Stimulated activated CD4-positive, alpha-beta T cell treated with anti-CD3 and anti-CD28 coated beads, Interleukin-15, amount 100 ng/mL, for 24 hours (primary cell): ENCODE results near the gene CHMP1B.
"Not testable (repeated sequence)": the region's sequence is repeated elsewhere in the genome, so short reads cannot be mapped to it uniquely, and the experiment has no call there.

Source experiments
- DNase-seq: peaks from one replicate; pipeline ENCODE4 v3.0.0-alpha.2; 2020

CHMP1B gene

GRCh38 chr18:11842562-11842961, 8.7 kb upstream of the CHMP1B start:
- no peak for DNase-seq

- DNase-seq = no peak
Observed at GRCh38 chr18:11844436-11844835, 6.8 kb upstream of the CHMP1B start.

GRCh38 chr18:11845654-11846053, 5.6 kb upstream of the CHMP1B start:
- no peak for DNase-seq

DNA sequence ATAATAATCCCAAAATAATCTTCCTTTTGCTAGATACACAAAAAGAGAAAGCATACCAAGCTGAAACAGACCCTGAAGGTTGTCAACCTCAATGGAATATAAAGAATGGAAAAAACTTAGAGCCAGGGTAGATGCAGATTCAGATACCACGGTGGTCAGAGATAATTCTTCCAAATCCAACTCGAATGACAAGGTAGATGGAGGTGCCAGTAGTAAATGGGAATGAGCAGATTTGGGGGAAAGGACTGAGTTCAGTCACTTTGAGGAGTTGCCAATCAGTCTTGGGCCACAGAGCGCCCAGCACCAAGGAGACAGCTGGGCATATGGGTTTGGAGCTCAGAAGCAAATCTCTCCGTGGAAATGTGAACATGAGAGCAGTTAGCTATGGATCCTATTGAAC, 3.4 kb upstream of the CHMP1B start:
- DNase-seq = no peak

DNA sequence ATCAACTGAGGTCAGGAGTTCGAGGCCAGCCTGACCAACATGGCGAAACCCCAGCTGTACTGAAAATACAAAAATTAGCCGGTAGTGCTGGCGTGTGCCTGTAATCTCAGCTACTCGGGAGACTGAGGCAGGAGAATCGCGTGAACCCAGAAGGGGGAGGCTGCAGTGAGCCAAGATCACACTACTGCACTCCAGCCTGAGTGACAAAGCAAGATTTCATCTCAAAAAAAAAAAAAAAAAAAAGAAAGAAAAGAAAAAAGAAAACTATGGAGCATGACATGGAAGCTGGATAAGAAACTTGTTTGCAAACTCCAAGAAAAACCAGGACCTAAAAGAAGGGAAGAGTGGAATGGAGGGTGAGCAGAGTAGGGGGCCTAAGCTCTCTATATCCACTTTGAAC, 1.9 kb upstream of the CHMP1B start:
- no peak for DNase-seq

GRCh38 chr18:11849841-11850634, 1.2 kb upstream of the CHMP1B start:
- peak; percentile 68 for DNase-seq

DNA sequence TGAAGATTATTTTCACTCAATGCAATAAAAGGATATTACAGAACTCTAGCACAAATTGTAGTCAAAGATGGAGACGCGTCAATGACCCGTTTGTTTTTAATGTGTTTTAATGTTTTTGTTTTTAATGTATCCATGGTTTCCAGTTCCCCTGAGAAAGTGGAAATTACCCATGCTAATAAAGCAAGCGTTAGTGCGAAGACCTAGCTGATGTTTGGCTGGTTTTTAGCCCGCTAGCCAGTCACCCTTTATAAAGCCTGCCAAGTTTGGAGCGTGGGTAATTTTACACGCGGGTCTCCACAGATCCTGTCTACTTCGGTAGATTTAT, 430 bp upstream of the CHMP1B start:
- DNase-seq = no peak

- peak; percentile 57 for DNase-seq
Observed at GRCh38 chr18:11851806-11852337, 659 bp downstream of the CHMP1B start.

- DNase-seq = not testable (repeated sequence)
Observed at GRCh38 chr18:11854554-11854953, 3.3 kb downstream of the CHMP1B start.

DNA sequence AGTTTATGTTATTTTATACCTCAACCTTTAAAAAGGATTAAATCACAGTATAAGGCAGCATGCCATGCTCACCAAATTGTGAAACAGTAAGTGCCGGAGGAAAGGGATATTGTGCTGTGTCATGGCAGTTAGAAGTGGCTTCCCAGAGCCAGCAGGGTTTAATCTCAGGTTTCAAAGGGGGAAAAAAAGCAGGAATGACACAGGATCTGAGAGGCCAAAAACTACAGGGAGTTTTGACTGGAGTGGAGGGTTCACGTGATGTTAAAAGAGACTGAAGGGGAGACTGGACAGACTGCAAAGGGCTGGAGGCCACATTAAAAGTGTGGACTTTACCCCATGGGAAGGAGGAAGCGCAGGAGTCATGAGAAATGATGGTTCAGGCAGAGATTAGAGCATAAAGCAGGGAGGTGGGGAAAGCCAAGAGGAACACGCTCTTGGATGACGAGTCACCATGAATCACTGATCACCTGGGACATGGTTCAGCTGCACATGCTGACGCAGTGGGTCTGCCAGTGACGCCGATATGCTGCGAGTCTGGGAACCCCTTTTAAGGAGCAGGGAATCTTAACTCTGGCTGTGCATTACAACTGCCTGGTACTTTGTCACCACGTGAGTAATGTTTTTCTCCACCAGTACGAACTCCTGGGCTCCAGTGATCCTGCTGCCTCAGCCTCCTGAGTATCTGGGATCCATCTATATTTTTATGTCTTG, 6.1 kb downstream of the CHMP1B start:
- DNase-seq = no peak

DNA sequence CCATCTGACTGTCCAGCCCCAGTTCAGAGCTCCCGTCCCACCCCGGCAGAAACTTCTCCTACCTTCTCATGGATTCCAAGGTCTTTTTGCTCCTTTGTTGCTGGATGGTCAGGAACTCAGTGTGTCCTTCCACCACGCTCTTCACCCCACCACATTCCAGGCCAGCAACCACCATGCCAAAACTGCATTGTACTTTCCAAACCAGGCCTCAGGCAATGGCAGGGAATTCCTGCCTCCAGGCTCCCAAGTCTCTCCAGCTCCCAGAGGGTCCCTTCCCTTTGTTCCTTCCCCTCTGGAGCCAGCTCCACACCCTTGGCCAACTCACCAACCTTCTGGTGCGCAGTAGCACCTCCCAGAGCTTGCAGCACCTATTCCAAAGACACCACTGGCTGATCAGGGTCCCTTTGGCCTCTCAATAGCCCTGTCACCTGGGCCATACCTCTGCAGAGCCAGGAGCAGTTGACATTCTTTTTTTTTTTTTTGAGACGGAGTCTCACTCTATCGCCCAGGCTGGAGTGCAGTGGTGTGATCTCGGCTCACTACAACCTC, 8.1 kb downstream of the CHMP1B start:
- DNase-seq = no peak

- DNase-seq = peak; percentile 12
Observed at GRCh38 chr18:11859903-11860407, 8.7 kb downstream of the CHMP1B start.

- DNase-seq = no peak
Observed at GRCh38 chr18:11860594-11861450, 9.6 kb downstream of the CHMP1B start.

DNA sequence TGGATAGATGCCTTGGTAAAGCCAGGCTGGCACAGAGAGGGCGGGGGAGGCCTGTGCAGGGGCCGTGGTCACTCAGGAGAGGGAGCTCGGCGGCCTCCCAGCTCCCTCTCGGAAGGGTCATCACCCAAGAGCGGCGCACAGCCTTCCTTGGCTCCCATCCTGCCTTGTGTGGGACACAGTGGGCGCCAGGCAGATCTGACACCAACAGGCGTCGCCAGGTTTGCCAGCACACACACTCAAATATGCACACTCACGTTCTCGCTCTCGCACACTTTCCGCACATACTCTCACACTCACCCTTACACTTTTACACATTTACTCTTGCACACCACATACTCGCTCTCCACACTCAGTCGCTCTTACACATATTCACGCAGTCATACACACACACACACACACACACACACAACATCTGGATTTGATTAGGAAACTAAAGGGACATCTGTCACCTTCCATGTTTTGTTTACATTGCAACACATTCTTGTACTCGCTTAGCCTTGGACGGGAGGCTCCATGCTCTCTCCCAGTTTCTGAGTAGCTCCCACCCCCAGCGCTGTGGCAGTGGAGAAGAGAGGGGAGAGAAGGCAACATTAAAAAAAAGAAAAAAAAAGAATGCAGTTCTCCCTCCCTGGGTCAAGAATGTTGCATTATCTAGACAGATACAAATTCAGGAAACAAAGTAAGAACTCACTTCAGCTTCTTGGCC, 10.5 kb downstream of the CHMP1B start:
- no peak for DNase-seq

DNA sequence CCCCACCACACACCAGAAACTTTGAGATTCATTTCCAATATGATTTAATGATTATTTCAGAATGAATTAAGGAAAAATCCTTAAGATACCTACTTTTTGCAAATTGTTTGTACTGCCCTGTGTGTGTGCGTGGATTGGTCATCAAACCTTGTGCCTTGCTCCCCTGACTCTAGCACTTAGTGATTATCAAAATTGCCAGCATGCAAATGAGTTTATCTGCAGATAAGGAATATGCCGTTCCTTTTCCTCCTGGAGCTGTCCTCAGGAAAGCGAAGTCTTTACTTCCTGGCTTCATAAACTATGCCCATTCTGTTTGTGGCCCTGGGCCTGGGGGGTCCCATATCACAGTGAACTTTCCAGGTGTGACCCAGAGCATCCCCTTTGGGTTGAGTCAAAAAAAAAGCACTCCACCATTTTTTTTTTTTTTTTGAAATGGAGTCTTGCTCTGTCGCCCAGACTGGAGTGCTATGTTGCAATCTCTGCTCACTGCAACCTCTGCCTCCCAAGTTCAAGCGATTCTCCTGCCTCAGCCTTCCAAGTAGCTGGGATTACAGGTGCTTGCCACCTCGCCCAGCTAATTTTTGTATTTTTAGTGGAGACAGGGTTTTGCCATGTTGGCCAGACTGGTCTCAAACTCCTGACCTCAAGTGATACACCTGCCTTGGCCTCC, 11.4 kb downstream of the CHMP1B start:
- no peak for DNase-seq

- DNase-seq = no peak
Observed at GRCh38 chr18:11864471-11864870, 13.3 kb downstream of the CHMP1B start.

GRCh38 chr18:11865071-11865470, 13.9 kb downstream of the CHMP1B start:
- no peak for DNase-seq

GRCh38 chr18:11866329-11866728, 15.1 kb downstream of the CHMP1B start:
- DNase-seq = no peak

GRCh38 chr18:11866764-11867163, 15.6 kb downstream of the CHMP1B start:
- no peak for DNase-seq

GRCh38 chr18:11868230-11868629, 17.0 kb downstream of the CHMP1B start:
- DNase-seq = no peak

GRCh38 chr18:11871501-11871900, 20.3 kb downstream of the CHMP1B start:
- no peak for DNase-seq
